Stimulated activated CD8-positive, alpha-beta memory T cell treated with anti-CD3 and anti-CD28 coated beads, Interleukin-4, amount 100 ng/mL, for 24 hours (primary cell): ENCODE data around the gene NOL9.
"Not testable (repeated sequence)": the region's sequence is repeated elsewhere in the genome, so short reads cannot be mapped to it uniquely, and the experiment has no call there.

ENCODE experiments used
- DNase-seq: peaks from one replicate; pipeline ENCODE4 v3.0.0-alpha.2; 2020; ENCODE audit warnings: low read depth

NOL9 gene

DNA sequence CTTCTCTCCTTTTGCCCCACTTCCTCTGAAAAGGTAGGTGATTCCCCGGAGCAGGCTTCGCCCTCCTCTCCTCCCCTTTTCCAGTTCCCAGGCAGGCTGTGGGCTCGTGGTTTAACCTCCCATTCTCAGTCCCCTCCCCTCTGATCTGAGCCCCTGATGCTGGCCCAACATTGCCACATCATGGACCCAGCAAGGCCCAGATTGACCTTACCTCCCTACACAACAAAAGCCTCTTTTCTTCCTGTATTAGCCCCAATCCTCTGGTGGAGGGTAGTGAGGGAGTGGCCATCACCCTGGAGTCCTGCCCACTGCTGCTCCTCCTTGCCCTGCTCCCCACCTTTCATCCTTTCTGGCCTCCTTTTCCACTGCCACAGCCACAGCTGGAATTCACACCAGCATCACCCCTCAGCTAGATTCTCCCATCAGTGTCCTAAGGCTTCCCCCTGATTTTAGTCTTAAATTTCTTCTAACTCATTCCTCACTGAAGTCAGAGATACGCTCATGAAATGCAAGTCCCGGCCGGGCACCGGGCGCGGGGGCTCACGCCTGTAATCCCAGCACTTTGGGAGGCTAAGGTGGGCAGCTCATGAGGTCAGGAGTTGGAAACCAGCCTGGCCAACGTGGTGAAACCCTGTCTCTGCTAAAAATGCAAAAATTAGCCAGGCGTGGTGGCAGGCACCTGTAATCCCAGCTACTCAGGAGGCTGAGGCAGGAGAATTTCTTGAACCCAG lies 18.5 kb upstream of the NOL9 start:
- no peak for DNase-seq

DNA sequence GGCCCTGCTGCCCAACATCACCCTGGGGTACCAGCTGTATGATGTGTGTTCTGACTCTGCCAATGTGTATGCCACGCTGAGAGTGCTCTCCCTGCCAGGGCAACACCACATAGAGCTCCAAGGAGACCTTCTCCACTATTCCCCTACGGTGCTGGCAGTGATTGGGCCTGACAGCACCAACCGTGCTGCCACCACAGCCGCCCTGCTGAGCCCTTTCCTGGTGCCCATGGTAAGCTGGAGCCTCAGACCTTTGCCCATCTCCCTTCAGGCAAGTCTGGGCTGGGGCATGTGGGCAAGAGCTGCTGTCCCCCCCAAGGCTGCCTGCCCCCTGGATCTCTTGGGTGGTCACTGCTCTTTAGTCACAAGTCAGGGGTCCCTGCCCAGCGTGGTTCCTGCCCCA lies 16.7 kb upstream of the NOL9 start:
- no peak for DNase-seq

DNA sequence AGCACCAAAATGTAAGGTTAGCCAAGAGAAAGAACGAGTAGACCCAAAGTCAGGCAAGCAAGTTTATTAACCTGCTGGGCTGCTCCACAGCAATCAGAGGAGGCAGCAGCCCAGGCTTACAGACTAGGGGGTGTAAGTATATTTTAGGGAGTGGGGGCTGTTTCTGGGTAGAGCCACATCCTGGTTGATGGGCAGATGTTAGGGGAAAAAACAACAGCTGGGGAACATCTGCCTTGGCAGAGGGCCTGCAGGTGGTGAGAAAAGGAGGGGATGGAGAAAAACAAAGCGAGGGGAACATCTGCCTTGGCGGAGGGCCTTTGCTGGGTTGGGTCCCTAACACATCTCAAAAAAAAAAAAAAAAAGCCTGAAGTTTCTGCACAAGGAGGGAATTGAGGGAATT lies 15.8 kb upstream of the NOL9 start:
- no peak for DNase-seq

DNA sequence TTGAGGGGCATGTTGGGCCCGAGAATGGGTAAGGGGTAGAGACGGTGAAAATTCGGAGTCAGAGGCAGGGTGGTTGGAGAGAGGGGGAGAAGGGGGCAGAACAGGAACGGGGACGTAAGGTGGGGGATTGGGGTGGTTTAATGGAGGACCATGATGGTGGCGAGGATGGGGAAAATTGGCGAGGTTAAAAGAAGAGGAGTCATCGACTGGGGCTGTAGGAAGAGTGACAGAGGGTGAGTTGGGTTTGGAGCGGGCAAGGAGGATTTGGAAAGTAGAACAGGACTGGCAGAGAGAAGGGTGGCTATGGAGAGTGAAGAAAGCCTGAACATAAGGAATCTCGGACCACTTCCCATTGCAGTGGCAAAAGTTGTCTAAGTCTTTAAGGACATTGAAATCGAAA lies 14.7 kb upstream of the NOL9 start:
- no peak for DNase-seq

DNA sequence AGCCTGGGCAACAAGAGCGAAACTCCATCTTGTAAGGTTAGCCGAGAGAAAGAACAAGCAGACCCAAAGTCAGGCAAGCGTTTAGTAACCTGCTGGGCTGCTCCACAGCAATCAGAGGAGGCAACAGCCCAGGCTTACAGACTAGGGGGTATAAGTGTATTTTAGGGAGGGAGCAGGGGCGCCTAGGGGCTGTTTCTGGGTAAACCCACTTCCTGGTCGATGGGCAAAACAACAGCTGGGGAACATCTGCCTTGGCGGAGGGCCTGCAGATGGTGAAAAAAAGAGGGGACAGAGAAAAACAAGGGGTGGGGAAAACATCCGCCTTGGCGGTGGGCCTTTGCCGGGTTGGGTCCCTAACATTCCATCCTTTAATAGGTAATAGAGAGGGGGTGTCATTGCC lies 6.0 kb upstream of the NOL9 start:
- no peak for DNase-seq

DNA sequence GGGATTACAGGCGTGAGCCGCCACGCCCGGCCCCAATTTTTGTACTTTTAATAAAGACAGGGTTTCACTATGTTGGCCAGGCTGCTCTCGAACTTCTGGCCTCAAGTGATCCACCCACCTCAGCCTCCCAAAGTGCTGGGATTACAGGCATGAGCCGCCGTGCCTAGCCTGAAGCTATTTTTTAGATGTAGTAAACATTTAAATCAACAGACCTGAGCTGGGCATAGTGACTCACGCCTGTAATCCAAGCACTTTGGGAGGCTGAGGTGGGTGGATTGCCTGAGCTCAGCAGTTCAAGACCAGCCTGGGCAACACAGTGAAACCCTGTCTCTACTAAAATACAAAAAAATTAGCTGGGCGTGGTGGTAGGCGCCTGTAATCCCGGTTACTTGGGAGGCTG lies 4.8 kb upstream of the NOL9 start:
- DNase-seq: not testable (repeated sequence)

DNA sequence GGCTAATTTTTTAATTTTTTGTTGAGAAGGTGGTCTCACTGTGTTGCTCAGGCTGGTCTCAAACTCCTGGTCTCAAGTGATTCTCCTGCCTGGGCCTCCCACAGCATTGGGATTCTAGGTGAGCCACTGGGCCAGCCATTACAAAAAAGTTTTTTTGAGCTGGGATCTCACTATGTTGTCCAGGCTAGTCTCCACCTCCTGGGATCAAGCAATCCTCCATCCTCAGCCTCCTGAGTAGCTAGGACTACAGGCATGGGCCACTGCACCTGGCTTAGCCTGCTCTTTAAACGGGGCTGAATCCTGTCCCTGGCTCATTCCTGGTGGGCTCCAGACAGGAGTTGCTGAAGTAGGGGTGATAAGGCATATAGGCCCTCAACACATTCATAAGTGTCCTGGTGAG lies 3.3 kb upstream of the NOL9 start:
- DNase-seq: no peak

DNA sequence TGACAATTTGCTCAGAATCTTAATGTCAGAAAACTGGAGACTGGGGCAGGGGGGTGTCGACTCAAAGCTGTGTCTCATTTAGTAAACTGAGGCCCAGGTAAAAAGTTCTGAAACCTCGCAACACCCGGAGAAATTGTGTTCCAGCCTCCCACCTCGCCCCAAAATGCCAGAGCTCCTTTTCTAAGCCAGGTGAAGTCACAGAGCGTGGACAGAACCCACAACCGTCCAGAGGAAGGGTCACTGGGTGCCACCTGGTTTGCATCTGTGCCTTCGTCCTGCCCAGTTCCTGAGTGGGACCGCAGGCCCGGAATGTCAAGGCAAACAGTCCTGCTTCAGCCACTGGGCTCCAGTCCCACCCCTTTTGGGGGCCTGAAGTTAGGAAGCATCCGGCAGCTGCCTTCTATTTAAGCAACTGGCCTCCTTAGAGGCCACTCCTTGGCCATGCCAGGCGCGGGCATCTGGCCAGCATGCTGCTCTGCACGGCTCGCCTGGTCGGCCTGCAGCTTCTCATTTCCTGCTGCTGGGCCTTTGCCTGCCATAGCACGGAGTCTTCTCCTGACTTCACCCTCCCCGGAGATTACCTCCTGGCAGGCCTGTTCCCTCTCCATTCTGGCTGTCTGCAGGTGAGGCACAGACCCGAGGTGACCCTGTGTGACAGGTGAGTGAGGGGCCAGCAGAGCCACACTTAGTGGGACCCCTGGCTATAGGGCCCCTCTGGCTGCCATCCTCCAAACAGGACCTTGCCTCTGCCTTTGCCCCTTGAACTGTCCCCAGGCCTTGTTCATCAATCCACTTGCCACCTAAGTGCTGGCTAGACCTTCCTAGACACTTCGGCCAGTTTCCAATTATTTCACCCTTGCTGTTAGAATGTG lies 830 bp upstream of the NOL9 start, which contains the start of gene TAS1R1:
Gene TAS1R1, plus strand, starts transcription at position 401 of the 872 bp plus-strand sequence. Its CDS starts 67 bp downstream, at position 468.
- no peak for DNase-seq

DNA sequence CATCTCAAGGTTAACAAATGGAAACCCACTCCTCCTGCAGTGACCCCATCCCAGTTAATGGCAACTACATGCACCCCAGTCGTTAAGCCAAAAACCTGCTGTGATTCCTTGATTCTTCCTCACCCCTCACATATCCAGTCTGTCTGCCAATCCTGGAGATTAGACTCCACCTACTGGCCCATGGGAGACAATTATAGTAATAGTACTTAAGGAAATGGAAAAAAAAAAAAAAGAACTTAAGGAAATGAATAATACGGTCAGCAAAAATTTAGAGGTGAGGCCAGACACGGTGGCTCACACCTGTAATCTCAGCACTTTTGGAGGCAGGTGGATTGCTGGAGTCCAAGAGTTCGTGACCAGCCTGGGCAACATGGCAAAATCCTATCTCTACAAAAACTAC lies 7.0 kb downstream of the NOL9 start:
- no peak for DNase-seq

DNA sequence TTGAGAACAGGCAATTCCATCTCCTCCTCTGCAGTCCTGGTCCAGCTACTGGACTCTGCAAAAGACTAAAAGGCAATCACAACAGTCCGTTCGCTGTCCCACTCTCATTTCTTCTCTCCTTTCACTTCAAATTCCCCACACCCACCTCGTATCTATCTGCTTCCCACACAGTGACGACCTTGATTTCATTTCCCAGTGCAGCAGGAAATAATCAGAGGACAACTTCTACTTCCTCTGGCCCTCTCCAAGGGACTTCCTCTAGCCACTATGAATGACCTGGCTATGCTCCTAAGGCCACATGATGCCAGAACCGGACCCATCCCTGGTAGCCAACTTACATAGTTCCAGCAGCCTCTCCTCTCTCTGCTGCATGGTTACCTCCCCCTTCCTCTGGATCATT lies 8.0 kb downstream of the NOL9 start:
- DNase-seq: no peak

DNA sequence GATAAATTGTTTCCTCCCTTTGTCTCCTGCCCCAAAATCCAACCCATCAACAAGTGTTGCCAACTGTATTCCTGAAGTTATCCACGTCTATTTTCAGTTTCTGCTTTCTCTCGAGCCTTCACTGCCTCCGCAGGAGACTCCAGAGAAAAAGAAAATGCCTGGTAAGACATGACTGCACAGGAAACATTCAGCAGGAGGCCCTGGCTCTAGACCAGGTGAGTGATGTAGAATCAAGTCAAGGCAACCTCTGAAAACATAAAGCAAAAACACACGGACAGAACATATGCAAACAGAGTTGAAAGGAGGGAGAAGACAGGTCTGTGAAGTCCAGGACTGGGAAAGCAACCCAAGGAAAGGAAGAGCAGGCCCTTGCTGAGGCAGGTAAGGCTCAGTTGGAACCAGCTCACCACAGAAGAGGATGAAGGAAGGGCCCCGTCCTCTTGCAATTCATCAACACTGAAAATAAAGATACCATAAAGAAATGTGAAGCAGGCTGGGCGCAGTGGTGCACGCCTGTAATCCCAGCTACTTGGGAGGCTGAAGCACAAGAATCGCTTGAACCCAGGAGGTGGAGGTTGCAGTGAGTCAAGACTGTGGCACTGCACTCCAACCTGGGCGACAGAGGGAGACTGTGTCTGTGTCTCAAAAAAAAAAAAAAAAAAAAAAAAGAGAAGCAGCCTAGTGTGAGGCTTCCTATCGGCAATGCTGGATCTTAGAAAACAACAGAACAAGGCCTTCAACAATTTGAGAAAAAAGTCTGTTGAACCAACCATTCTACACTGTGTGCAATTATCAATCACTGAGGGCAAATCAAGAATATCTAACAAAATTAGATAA lies 8.8 kb downstream of the NOL9 start:
- no peak for DNase-seq

DNA sequence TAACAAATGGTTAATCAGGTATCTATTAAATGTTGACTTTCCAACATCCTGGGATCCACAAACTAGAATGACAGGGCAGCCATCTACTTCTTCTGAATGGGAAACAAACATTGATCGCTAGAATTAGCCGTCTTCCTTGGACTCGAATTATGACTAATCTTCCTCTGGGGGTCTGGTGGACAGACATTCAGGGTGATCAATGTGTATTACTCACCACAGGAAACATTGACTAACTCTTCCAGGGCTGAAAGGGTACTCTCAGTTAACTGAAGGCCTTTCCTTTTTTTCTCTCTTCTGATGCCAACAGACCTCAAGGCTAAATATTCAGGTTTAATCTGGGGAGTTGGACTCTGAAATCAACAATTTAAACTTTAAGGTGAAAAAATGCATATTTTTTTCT lies 9.5 kb downstream of the NOL9 start:
- DNase-seq: no peak

DNA sequence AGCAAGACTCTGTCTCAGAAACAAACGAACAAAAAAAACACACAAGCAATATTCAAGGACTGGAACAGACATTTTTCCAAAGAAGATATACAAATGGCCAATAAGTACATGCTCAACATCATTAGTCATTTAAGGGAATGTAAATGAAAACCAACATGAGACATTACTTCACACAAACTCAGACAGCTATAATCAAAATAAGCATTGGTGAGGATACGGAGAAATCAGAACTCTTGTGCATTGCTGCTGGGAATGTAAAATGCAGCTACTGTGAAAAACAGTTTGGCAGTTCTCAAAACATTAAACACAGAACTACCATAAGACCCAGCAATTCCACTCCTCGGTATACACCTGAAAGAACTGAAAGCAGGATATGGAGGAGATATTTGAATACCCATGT lies 15.4 kb downstream of the NOL9 start:
- DNase-seq: no peak

DNA sequence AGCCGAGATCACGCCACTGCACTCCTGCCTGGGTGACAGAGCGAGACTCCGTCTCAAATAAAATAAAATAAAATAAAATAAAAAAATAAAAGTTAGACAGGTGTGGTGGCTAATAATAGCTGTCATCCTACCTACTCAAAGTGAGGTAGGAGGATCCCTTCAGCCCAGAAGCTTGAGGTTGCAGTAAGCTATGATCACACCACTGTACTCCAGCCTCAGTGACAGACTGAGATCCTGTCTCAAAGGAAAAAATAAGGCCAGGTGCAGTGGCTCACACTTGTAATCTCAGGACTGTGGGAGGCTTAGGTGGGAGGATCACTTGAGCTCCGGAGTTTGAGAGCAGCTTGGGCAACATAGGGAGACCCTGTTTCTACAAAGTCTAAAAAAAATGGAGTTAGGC lies 18.0 kb downstream of the NOL9 start:
- no peak for DNase-seq

DNA sequence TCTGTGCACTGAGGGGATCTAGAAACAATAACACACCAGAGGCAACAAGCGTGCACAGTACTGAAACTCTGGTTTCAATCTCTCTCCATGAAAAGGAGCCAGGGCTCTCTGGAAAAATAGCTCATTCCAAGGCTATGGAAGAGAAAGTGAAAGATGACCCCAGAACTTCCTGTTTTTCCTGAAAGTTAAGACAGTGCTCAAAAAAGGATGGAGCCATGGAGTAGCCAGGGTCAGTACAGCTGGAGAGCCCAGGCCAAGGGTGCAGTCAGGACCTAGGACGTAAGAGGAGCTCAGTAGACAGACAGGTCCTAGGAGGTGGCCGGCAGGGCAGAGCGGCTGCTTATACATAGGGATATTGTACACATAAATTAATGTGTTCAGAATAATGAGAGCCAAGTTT lies 19.1 kb downstream of the NOL9 start:
- DNase-seq: no peak

DNA sequence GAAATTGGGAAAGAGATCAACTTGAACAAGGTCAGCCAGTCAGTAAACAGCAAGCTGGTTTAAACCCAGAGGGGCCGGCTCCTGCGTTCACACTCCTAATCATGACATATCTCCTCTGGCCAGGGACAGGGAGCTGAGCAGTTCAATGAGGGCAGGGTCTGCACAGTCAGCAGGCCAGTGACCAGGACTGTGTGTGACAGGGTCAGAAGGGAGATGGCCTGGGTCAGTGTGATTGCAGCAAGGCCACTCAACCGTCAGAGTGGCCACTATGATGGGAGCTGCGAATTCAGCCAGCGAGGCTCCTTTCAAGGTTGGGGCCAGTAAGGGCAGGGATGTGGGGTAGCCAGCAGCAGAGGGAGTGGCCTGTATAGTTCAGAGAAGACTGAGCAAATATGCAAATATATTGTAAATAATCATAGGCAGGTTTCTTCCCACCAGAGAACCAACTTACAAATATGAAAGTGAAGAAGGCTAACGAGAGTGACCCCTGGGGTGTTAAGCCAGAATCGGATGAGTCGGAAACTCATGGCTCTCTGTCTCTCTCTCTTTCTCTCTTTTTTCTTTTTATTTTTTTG lies 20.0 kb downstream of the NOL9 start:
- no peak for DNase-seq

DNA sequence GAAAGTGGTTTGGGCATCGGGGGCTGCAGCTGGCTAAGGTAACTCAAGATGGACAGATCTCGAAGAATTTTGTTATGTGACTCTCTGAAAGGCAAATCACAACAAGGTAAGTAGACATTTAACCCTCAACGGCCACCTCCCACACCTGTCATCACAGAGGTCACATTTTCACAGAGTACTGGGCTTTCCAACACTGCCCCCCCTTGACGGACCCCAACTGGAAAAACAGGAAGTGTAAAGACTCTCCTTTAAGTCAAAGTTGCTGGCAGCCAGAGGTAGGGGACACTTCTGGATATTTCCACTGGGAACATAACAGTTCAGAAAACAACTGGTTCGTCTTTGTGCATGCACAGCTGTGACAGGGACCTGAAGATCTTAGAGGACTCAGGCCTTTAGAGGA lies 22.3 kb downstream of the NOL9 start:
- no peak for DNase-seq

DNA sequence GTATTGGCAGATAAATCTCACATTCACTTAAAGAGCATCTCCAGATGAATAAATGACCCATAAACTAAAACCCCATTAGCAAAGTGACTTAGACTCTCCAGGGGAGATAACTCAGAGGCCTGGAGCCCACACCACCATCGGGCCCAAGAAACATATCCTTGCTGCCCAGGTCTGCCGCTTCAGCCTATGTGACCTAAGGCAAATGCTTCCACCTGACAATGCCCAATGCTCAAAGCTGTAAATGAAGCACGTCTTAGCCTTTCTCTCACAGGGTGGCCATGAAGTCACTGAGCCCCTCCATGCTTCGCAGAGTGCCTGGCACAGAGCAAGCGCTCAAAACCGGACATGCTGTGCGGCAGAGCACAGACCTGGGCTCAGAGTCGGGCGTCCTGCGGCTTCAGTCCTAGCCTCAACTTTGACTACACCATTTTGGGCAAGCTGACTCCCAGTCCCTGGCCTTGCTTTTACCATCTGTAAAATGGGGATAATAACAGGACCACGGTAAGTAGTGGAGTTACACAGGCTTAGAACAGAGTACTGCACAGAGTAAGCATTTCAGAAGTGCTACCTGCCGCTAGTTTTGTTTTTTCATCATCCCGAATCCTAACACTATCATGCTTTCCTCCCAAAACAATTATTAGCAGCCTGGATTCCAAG lies 23.7 kb downstream of the NOL9 start:
- DNase-seq: no peak

DNA sequence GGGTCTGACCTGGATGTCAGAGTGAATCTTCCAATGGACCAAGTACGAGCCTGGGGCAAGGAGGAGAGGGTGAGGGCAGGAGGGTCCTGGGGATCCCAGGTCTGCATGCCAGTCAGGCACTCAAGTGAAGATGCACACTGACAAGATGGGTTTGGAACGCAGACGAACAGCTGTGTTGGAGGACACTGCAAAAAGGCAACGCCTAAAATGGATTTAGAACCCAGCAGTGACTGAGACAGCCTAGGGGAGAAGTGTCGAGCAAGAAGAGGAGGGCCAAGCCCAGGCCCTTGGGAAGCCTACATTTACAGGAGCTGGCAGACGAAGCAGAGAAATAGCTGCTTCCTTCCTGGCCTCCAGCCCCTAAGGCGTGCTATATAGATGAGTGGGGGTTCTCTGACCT lies 25.8 kb downstream of the NOL9 start:
- DNase-seq: no peak

DNA sequence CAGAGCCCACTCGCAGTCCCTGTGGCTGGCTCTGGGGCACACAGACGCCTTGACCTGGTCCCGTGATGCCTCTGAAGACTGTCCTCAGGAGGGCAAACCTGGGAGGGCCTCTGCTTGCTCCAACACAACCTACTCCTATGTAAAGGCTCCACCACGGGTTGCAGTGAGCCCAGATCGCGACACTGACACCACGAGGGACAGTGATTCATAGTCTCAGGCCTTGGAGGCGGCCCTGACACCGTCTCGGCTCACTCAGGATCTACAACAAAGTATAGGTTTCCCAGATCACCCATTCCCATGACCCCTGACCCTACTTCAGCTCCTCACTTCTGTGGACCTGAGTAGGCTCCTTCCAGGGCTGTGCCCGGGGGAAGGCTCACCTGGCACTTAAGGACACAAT lies 28.0 kb downstream of the NOL9 start:
- no peak for DNase-seq

DNA sequence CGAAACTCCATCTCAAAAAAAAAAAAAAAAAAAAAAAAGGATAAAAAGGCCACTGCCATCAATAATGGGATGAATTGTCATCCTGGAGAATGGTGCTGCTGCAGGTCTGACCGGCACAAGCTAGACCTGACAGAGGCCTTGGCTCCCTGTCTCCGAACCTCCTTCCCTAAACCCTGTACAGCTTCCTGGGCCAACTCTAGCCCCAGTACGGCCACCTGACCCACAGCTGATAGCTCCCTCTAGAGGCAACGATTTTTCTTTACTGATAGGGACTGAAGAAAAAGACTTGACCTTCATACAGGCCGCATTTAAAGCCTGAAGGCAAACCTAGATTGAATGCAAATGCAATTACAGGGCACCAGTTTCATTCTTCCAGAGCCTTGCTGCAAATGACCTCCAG lies 30.7 kb downstream of the NOL9 start:
- DNase-seq: no peak

DNA sequence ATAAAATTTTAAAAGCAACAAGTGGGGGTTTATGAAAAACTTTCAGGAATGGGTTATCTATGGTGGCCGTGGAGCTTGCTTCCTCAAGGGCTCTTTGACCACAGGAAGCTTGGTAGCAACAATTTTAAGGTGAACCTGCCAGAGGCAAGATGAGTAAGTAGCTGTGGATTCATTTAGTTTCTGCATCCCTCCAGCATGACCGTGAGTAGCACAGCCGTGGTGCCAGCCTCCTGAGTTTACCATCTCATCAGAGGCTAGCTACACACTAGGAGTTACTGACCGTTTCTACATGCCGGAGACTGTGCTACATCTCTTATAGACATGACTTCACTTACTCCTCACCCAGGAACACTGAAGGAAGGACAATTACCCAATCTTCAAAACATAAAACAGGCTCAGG lies 32.8 kb downstream of the NOL9 start:
- no peak for DNase-seq
